HG03469 (cell line): Measurements from ENCODE around the gene MUC5AC.
"Not testable (repeated sequence)": the region's sequence is repeated elsewhere in the genome, so short reads cannot be mapped to it uniquely, and the experiment has no call there.

Experiments
- ATAC-seq: cut with Tn5 transposase; IDR thresholded peaks from one replicate; pipeline ENCODE4 v1.9.1; 2021; ENCODE audit warnings: mild to moderate bottlenecking, moderate library complexity, moderate number of reproducible peaks; ENCODE audit not compliant: unreplicated experiment

Gene MUC5AC

DNA sequence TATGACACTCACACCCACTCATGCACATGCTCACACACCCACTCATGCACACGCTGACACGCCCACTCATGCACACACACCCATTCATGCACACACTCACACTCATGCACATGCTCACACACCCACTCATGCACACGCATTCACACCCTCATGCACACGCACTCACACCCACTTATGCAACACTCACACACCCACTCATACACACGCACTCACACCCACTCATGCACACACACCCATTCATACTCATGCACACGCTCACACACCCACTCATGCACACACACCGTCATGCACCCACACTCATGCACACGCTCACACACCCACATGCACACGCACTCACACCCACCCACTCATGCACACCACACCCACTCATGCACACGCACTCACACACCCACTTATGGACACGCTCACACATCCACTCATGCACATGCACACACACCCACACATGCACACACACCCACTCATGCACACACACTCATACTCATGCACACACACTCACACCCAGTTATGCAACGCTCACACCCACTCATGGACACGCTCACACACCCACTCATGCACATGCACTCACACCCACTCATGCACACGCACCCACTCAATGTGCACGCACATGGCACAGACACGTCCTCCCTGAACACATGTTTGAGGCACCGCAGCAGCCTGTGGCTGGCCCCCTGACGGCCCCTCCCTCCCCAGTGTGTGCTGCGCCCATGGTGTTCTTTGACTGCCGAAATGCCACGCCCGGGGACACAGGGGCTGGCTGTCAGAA is 17.9 kb downstream of the MUC5AC start:
- no peak for ATAC-seq

DNA sequence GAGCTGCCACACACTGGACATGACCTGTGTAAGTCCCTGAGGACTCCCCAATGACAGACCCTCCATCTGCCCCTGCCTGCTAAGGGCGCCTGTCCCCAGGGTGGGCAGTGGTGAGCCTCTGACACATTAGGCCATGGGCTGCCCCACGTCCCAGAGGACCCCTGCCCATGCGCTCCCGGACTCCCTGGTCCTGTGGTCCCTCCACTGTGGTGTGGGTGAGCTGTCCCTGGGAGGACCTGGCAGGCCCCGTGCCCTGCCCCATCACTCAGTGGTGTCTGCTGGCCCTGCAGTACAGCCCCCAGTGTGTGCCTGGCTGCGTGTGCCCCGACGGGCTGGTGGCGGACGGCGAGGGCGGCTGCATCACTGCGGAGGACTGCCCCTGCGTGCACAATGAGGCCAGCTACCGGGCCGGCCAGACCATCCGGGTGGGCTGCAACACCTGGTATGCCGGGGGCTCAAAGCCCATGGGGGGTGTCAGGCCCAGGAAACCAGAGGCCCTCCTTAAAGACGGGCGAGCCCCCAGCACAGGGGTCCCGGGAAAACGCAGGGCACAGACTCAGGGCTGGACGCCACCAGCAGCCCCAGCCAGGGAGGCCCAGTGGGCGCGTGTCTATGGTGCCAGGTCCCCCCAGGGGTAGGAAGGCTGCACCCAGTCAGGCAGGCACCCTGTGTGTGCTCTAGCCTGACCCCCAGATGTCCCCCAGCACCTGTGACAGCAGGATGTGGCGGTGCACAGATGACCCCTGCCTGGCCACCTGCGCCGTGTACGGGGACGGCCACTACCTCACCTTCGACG is 18.7 kb downstream of the MUC5AC start:
- ATAC-seq, result no peak

DNA sequence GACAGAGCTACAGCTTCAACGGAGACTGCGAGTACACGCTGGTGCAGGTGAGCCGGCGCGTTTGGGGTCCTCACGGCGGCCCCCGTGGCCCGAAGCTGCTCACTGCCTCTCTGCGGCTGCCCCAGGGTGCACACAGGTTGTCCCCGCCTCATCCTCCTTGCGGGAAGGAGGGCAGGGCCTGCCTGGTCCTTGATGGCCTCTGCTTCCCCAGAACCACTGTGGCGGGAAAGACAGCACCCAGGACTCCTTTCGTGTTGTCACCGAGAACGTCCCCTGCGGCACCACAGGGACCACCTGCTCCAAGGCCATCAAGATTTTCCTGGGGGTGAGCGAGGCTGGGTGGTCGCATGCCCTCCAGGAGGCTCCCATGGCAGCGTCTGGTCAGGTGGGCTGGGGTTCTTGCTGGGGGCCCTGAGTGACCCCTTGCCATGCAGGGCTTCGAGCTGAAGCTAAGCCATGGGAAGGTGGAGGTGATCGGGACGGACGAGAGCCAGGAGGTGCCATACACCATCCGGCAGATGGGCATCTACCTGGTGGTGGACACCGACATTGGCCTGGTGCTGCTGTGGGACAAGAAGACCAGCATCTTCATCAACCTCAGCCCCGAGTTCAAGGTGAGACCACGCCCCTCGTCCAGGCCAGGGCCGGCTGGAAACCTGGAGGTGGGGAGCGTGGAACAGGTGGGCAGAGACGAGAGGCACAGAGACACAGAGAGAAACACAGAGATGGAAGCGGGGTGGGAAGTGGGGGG is 19.4 kb downstream of the MUC5AC start:
- ATAC-seq, result no peak

DNA sequence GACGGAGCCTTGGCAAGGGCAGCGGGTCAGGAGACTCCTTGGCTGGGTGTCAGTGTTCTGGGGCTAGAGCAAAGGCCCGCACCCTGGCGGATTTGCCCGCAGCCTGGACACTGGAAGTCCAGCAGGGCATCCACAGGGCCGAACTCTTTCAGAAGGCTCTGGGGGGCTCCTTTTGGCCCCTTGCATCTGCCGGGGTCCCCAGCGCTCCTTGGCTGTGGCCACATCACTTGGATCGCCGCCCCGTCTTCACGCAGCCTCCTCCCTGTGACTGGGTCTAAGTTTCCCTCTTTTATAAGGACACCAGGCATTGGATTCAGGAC is 20.0 kb downstream of the MUC5AC start:
- no peak for ATAC-seq

GRCh38 chr11:1178201-1178885 is 20.6 kb downstream of the MUC5AC start:
- no peak for ATAC-seq

GRCh38 chr11:1178906-1179305 is 21.2 kb downstream of the MUC5AC start:
- ATAC-seq, result no peak

GRCh38 chr11:1179641-1180040 is 21.9 kb downstream of the MUC5AC start:
- no peak for ATAC-seq

GRCh38 chr11:1180171-1180570 is 22.4 kb downstream of the MUC5AC start:
- no peak for ATAC-seq

GRCh38 chr11:1180947-1181391 is 23.2 kb downstream of the MUC5AC start:
- no peak for ATAC-seq

- no peak for ATAC-seq
Measured at GRCh38 chr11:1181420-1181819, 23.7 kb downstream of the MUC5AC start.

- ATAC-seq, result no peak
Measured at GRCh38 chr11:1181853-1182535, 24.2 kb downstream of the MUC5AC start.

DNA sequence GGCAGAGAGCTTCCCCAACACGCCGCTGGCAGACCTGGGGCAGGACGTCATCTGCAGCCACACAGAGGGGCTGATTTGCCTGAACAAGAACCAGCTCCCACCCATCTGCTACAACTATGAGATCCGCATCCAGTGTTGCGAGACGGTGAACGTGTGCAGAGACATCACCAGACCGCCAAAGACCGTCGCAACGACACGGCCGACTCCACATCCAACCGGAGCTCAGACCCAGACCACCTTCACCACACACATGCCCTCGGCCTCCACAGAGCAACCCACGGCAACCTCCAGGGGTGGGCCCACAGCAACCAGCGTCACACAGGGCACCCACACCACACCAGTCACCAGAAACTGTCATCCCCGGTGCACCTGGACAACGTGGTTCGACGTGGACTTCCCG is 26.4 kb downstream of the MUC5AC start:
- ATAC-seq, result not testable (repeated sequence)

DNA sequence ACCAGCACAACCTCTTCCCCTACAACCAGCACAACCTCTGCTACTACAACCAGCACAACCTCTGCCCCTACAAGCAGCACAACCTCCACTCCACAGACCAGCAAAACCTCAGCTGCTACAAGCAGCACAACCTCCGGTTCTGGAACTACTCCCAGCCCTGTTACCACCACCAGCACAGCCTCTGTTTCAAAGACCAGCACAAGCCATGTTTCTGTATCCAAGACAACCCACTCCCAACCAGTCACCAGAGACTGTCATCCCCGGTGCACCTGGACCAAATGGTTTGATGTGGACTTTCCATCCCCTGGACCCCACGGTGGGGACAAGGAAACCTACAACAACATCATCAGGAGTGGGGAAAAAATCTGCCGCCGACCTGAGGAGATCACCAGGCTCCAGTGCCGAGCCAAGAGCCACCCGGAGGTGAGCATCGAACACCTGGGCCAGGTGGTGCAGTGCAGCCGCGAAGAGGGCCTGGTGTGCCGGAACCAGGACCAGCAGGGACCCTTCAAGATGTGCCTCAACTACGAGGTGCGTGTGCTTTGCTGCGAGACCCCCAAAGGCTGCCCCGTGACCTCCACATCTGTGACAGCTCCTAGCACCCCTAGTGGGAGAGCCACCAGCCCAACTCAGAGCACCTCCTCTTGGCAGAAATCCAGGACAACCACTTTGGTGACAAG is 30.8 kb downstream of the MUC5AC start:
- not testable (repeated sequence) for ATAC-seq

DNA sequence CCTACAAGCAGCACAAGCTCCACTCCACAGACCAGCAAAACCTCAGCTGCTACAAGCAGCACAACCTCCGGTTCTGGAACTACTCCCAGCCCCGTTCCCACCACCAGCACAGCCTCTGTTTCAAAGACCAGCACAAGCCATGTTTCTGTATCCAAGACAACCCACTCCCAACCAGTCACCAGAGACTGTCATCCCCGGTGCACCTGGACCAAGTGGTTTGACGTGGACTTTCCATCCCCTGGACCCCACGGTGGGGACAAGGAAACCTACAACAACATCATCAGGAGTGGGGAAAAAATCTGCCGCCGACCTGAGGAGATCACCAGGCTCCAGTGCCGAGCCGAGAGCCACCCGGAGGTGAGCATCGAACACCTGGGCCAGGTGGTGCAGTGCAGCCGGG is 32.1 kb downstream of the MUC5AC start:
- not testable (repeated sequence) for ATAC-seq

GRCh38 chr11:1191786-1192470 is 34.2 kb downstream of the MUC5AC start:
- not testable (repeated sequence) for ATAC-seq

GRCh38 chr11:1192741-1193325 is 35.1 kb downstream of the MUC5AC start:
- no peak for ATAC-seq

DNA sequence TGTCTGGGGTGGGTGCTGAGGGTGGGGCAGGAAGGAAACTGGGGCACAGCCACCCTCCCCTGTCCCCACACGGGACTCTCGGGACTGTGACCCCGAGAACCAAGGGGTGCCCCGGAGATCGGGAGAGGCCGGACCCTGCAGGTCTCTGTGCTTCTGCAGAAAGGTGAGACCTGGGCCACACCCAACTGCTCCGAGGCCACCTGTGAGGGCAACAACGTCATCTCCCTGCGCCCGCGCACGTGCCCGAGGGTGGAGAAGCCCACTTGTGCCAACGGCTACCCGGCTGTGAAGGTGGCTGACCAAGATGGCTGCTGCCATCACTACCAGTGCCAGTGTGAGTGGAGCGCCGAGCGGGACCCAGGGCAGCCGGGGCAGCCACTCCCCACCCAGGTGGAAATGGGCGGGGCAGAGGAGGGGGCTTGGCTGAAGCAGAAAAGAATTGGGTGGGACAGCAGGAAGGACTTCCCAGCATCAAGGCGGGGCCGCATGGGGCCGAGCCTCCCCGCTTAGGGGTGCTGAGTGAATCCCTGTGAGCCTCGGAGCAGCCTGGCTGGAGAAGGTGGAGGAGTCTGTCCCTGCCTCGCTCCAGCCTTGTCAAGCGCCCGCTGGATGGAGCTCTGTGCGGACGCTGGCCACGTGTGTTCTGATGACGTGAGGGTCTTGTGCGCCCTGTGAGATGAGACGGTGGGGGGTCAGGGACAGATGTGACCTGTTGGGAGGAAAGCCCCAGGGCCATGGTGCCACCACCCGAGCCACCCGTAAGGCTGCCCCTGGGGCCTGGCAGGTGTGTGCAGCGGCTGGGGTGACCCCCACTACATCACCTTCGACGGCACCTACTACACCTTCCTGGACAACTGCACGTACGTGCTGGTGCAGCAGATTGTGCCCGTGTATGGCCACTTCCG is 35.8 kb downstream of the MUC5AC start:
- no peak for ATAC-seq
